ENCODE measurements around the gene GTF2F2.

GRCh38 chr13:45168555-45168930 lies 48.2 kb downstream of the GTF2F2 start:
- TF ChIP-seq EP300 (IDR thresholded peaks at IDR 0.05) (no peak), POLR2A (IDR thresholded peaks at IDR 0.05) (no peak), CTCF (IDR thresholded peaks at IDR 0.05) (no peak), POLR2AphosphoS5 (IDR thresholded peaks at IDR 0.05) (no peak)

All from stomach (tissue), 4 donors.